Psoas muscle (tissue), 8 donors: Measurements from ENCODE around the gene PELI3. TPM values are rescaled to one million over a fixed set of nuclear protein-coding genes. Genes with fewer than 3 reads are reported as not detected.

ENCODE experiments used
- ATAC-seq, 4 donors: fragments of 200-7000 bp; cut with Tn5 transposase; one replicate each; pipeline ENCODE4 v1.9.1; 2020; ENCODE audit warnings: moderate library complexity in 3 of 4, mild to moderate bottlenecking in 2 of 4
- DNase-seq, 2 donors: peaks; one replicate each; pipeline ENCODE4 v3.0.0-alpha.2; 2020
- H3K27ac ChIP-seq: fragments of 200-600 bp; one replicate; pipeline ENCODE4 v1.8.0; 2022
- H3K27me3 ChIP-seq, 3 donors: fragments of 200-600 bp in 1 of 3; one replicate each; pipeline versions ENCODE4 v1.6.1 to v1.8.0; 2013 to 2022; ENCODE audit warnings: low read length in 2 of 3, mild to moderate bottlenecking in 2 of 3, moderate library complexity in 1 of 3; ENCODE audit not compliant: insufficient read depth in 3 of 3
- H3K36me3 ChIP-seq, 2 donors: fragments of 200-600 bp in 1 of 2; one replicate each; pipeline versions ENCODE4 v1.6.1 to v1.8.0; 2013 to 2022; ENCODE audit warnings: low read depth in 1 of 2, mild to moderate bottlenecking in 1 of 2, moderate library complexity in 1 of 2; ENCODE audit not compliant: insufficient read depth in 1 of 2
- H3K4me1 ChIP-seq: fragments of 200-600 bp; one replicate; pipeline ENCODE4 v1.8.0; 2022
- H3K4me3 ChIP-seq: fragments of 200-600 bp; one replicate; pipeline ENCODE4 v1.8.0; 2022; ENCODE audit warnings: mild to moderate bottlenecking
- H3K9me3 ChIP-seq: fragments of 200-600 bp; one replicate; pipeline ENCODE4 v1.8.0; 2022
- WGBS, 3 donors: extraction: QIAGEN DNeasy Blood & Tissue Kit; methylation state at CpG; one replicate each; pipeline versions ENCODE4 v1.1.6 to v1.1.7; 2013; 5-methylcytosine and 5-hydroxymethylcytosine counted together
- intact Hi-C, 2 donors: fragments of 100-400 bp; cut with DNase I; formaldehyde crosslinking; loops; one replicate each; pipeline versions ENCODE4 v1.11.0 to v1.14.2; 2022
- polyA plus RNA-seq, 3 donors: library from polyadenylated mRNA; stranded (reverse); fragments of 200-250 nt; gene quantifications; one replicate each; pipeline ENCODE4 v1.2.3, GENCODE V29; 2013
- total RNA-seq, 4 donors: library from RNA; stranded (reverse); fragmentation: NEBNext Ultra II Directional in 2 of 4; extraction: Animal tissue kit (Norgen Biotek cat#: 25700) in 2 of 4; gene quantifications; one replicate each; pipeline versions ENCODE4 v1.2.1 to v1.2.4, GENCODE V29; 2021 to 2023
- TF ChIP-seq, protein P1 (sequence below): fragments of 200-600 bp; IDR thresholded peaks from one replicate; pipeline ENCODE4 v1.8.0; 2022; ENCODE audit warnings: antibody characterized with exemption
- donor health status: healthy with polysubstance abuse.
- donor health status: DM: no; HTN: no; CAD: no; lungs with moderate emphysema.
- donor health status: Bipolar disorder and iron deficiency.
- donor health status: healthy.
- donor health status: DM: yes; HTN: yes; CAD: no.
- donor health status: DM: no; HTN: no; CAD: no.
- donor health status: DM: no; HTN: no; CAD: no.
- donor health status: DM: yes; HTN: yes; CAD: no.

Gene PELI3
- total and polyA plus RNA-seq, 7 donors, result 3.1 to 46.8 (median 13.3) TPM

DNA sequence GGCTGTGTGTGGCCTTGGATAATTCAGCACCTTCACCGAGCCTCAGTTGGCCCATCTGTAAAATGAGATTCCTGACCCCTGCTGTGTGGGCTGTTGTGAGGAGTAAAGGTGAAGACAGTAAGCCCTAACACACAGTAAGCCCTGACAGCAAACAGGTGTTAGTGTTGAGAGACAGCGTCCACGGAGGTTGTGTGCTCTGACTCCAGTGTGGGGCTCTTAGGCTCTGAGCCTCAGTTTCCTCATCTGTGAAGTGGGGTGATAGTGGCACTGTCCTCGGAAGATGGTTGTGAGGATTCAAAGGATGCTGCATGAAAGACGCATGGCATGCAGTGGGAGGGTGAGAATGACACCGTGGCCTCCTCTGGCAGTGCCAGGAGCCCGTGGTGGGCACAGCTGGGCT, 27.8 kb downstream of the PELI3 start:
- H3K4me1 ChIP-seq, result no peaks in the 10 kb centered on the region
- TF ChIP-seq, protein P1, sequence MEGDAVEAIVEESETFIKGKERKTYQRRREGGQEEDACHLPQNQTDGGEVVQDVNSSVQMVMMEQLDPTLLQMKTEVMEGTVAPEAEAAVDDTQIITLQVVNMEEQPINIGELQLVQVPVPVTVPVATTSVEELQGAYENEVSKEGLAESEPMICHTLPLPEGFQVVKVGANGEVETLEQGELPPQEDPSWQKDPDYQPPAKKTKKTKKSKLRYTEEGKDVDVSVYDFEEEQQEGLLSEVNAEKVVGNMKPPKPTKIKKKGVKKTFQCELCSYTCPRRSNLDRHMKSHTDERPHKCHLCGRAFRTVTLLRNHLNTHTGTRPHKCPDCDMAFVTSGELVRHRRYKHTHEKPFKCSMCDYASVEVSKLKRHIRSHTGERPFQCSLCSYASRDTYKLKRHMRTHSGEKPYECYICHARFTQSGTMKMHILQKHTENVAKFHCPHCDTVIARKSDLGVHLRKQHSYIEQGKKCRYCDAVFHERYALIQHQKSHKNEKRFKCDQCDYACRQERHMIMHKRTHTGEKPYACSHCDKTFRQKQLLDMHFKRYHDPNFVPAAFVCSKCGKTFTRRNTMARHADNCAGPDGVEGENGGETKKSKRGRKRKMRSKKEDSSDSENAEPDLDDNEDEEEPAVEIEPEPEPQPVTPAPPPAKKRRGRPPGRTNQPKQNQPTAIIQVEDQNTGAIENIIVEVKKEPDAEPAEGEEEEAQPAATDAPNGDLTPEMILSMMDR, result no peak
- no peak overlapping the region for H3K27ac ChIP-seq
- DNase-seq, result no peak
- no peak for ATAC-seq
- H3K27me3 ChIP-seq, result no peaks in the 10 kb centered on the region
- H3K9me3 ChIP-seq, result no peaks in the 10 kb centered on the region
- no peak overlapping the region for H3K4me3 ChIP-seq
- intact Hi-C loops, result no loop called here
- peaks cover 5 to 96% of the 10 kb centered on the region in 2 donors for H3K36me3 ChIP-seq
- WGBS, 3 donors, result 85 to 94% (median 88%) methylated on average over 7 of the region's 7 CpGs

- Histone ChIP-seq H3K4me1 (no peaks in the 10 kb centered on the region), H3K27me3 (no peaks in the 10 kb centered on the region), H3K9me3 (no peaks in the 10 kb centered on the region), H3K36me3 (peaks cover 5 to 97% of the 10 kb centered on the region in 2 donors), H3K27ac (no peak overlapping the region), H3K4me3 (no peak overlapping the region)
- ATAC-seq (peak in 2 of 4 donors; percentile 6 to 29), DNase-seq (no peak)
- intact Hi-C loops, result no loop called here
- 80 to 85% (median 85%) methylated on average over 14 of the region's 14 CpGs for WGBS, 3 donors
- TF ChIP-seq, protein P1, result no peak
Observed at GRCh38 chr11:66494935-66495334, 28.2 kb downstream of the PELI3 start.

- Histone ChIP-seq H3K4me3 (no peak overlapping the region), H3K4me1 (no peaks in the 10 kb centered on the region), H3K9me3 (no peaks in the 10 kb centered on the region), H3K36me3 (peaks cover 5 to 97% of the 10 kb centered on the region in 2 donors), H3K27me3 (no peaks in the 10 kb centered on the region), H3K27ac (no peak overlapping the region)
- intact Hi-C loops, result no loop called here
- DNase-seq, result peak in 1 of 2 donors; percentile 40
- TF ChIP-seq, protein P1, result no peak
- ATAC-seq, result peak in 2 of 4 donors; percentile 14 to 16
- 93 to 97% (median 95%) methylated on average over 17 of the region's 17 CpGs for WGBS, 3 donors
Observed at GRCh38 chr11:66495401-66495854, 28.7 kb downstream of the PELI3 start.

DNA sequence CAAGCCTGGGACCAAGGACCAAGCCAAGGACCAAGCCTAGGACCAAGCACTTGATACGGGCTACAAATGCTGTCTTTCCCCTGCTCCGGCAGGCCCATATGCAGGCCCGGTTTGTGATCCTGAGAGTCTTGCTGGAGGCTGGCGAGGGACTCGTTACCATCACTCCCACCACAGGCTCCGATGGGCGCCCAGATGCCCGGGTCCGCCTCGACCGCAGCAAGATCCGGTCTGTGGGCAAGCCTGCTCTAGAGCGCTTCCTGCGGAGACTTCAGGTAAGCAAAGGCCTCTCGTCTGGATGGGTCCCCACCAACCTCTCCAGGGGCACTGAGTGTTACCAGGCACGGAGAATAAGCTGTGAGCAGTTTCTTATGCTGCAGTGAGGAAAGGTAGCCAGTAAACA, 30.5 kb downstream of the PELI3 start:
- Histone ChIP-seq H3K27ac (no peak overlapping the region), H3K27me3 (no peaks in the 10 kb centered on the region), H3K4me3 (no peak overlapping the region), H3K9me3 (no peaks in the 10 kb centered on the region), H3K4me1 (no peaks in the 10 kb centered on the region), H3K36me3 (peaks cover 5 to 86% of the 10 kb centered on the region in 2 donors)
- DNase-seq, result no peak
- TF ChIP-seq, protein P1, result no peak
- 95 to 97% (median 97%) methylated on average over 16 of the region's 16 CpGs for WGBS, 3 donors
- ATAC-seq, result no peak
- intact Hi-C loops, result no loop called here

DNA sequence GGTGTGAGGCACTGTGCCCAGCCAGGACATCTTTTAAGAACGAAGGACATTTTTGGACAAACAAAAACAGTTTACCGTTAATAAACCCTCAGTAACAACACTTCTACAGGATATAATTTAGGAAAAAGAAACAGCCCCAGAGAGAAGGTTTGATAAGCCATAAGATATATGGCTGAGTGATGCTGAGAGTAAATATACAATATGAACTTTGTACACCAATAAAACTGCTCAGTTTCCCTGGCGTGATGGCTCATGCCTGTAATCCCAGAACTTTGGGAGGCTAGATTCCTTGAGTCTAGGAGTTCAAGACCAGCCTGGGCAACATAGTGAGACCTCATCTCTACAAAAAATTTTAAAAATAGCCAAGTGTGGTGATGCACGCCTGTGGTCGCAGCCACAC, 31.8 kb downstream of the PELI3 start:
- intact Hi-C loops, result no loop called here
- Histone ChIP-seq H3K9me3 (no peaks in the 10 kb centered on the region), H3K27me3 (no peaks in the 10 kb centered on the region), H3K4me3 (no peak overlapping the region), H3K27ac (no peak overlapping the region), H3K4me1 (no peaks in the 10 kb centered on the region), H3K36me3 (peaks cover 0 to 74% of the 10 kb centered on the region in 2 donors)
- WGBS, 3 donors, result 94 to 97% (median 94%) methylated on average over 5 of the region's 5 CpGs
- TF ChIP-seq, protein P1, result no peak
- ATAC-seq (no peak), DNase-seq (no peak)
